Karpas-422 (cell line): ENCODE data around the gene GFRA1. TPM values are rescaled to one million over a fixed set of nuclear protein-coding genes. Genes with fewer than 3 reads are reported as not detected.

Experiments
- DNase-seq: peaks from one replicate; pipeline ENCODE4 v3.0.0-alpha.2; 2015
- H2AFZ ChIP-seq: fragments of 200-600 bp; sonication (generic); 2 replicates; pipeline ENCODE4 v1.6.1; 2014; ENCODE audit warnings: antibody characterized with exemption, low read length, mixed read lengths
- H3K27ac ChIP-seq: fragments of 200-600 bp; sonication (generic); 2 replicates; pipeline ENCODE4 v1.5.1; 2014; ENCODE audit warnings: mild to moderate bottlenecking, low read length, moderate library complexity
- H3K27me3 ChIP-seq: fragments of 200-600 bp; sonication (generic); 2 replicates; pipeline ENCODE4 v1.6.1; 2014; ENCODE audit warnings: low read length, mixed read lengths
- H3K36me3 ChIP-seq: fragments of 200-600 bp; sonication (generic); 2 replicates; pipeline ENCODE4 v1.6.1; 2014; ENCODE audit warnings: low read length, mixed read lengths; ENCODE audit not compliant: insufficient read depth
- H3K4me1 ChIP-seq: fragments of 200-600 bp; sonication (generic); 2 replicates; pipeline ENCODE4 v1.6.1; 2014; ENCODE audit warnings: mild to moderate bottlenecking, low read length, mixed read lengths
- H3K4me2 ChIP-seq: fragments of 200-600 bp; sonication (generic); 2 replicates; pipeline ENCODE4 v1.6.1; 2014; ENCODE audit warnings: low read length, low read depth, mild to moderate bottlenecking; ENCODE audit not compliant: poor library complexity, severe bottlenecking
- H3K4me3 ChIP-seq: fragments of 200-600 bp; sonication (generic); 2 replicates; pipeline ENCODE4 v1.5.1; 2014; ENCODE audit warnings: mild to moderate bottlenecking, antibody characterized with exemption, low read length, mixed read lengths
- H3K79me2 ChIP-seq: fragments of 200-600 bp; sonication (generic); 2 replicates; pipeline ENCODE4 v1.6.1; 2014; ENCODE audit warnings: mild to moderate bottlenecking, low read length, mixed read lengths
- H3K9ac ChIP-seq: fragments of 200-600 bp; sonication (generic); 2 replicates; pipeline ENCODE4 v1.6.0; 2014; ENCODE audit warnings: low read length
- H3K9me2 ChIP-seq: fragments of 200-600 bp; sonication (generic), shearing (Covaris generic); replicated peaks from 2 replicates; pipeline ENCODE4 v1.6.0; 2014; ENCODE audit warnings: mild to moderate bottlenecking, low read length, moderate library complexity; ENCODE audit not compliant: insufficient read depth
- H3K9me3 ChIP-seq: fragments of 300-700, 200-600 bp; sonication (generic); 2 replicates; pipeline ENCODE4 v1.6.1; 2014; ENCODE audit warnings: low read length, mixed read lengths
- H4K20me1 ChIP-seq: fragments of 200-600 bp; sonication (generic); 2 replicates; pipeline ENCODE4 v1.6.1; 2014; ENCODE audit warnings: mild to moderate bottlenecking, antibody characterized with exemption, low read length, low read depth; ENCODE audit not compliant: insufficient read depth
- total RNA-seq: library from RNA; depleted of rRNA; stranded (reverse); fragments of >200 nt; shearing (Covaris generic); gene quantifications from 2 replicates; pipeline ENCODE4 v1.2.3, GENCODE V29; 2014; ENCODE audit warnings: low replicate concordance

The GFRA1 gene
- total RNA-seq, 1 experiment from 2014 or later = not detected

DNA sequence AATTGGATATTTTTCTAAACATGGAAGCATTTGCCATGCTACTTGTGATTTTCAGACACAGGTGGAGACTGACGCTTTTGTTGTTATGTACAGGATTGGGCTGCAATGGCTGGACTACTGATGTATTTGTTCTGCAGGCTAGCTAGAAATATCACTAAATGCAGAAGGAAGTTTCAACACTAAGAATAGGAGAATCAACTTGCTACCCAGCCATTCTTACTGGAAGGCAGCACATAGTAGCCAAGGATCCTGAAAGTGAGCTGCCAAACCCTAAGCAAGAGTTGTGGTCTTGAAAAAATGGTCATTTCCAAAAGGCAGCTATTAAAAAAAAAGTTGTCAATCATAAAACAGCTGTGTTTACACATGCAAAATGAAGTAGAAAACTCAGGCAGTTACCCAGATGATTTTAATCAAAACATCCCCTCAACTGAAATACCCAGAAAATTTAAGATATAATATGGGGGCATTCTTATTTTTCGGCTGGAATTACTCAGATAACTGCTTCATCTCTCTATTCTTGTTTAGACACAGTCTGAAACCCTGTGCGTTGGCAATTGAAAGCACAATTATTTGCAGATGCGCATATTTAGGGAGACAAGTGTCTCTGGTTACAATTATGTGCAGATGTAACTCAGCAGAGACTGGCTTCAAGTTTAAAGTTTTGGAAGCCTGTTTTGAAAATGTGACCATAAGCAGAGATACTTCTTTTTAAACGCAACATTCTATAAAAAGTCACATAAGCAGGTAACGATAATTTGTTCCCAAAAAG lies 31.2 kb downstream of the GFRA1 start:
- H3K9ac ChIP-seq = no peak overlapping the region
- no peak for DNase-seq
- no peaks in the 10 kb centered on the region for H3K9me3 ChIP-seq
- H2AFZ ChIP-seq = no peak overlapping the region
- no peak overlapping the region for H3K27ac ChIP-seq
- H3K36me3 ChIP-seq = no peaks in the 10 kb centered on the region
- H3K4me3 ChIP-seq = no peak overlapping the region
- H3K27me3 ChIP-seq = no peaks in the 10 kb centered on the region
- H3K9me2 ChIP-seq = no peaks in the 10 kb centered on the region
- no peaks in the 10 kb centered on the region for H3K4me1 ChIP-seq
- H3K79me2 ChIP-seq = no peaks in the 10 kb centered on the region
- H4K20me1 ChIP-seq = no peaks in the 10 kb centered on the region
- H3K4me2 ChIP-seq = no peak overlapping the region

GRCh38 chr10:116241085-116241484 lies 31.9 kb downstream of the GFRA1 start:
- no peaks in the 10 kb centered on the region for H3K9me2 ChIP-seq
- H3K9ac ChIP-seq = no peak overlapping the region
- H3K4me3 ChIP-seq = no peak overlapping the region
- H3K36me3 ChIP-seq = no peaks in the 10 kb centered on the region
- no peak overlapping the region for H2AFZ ChIP-seq
- H3K4me2 ChIP-seq = no peak overlapping the region
- H3K9me3 ChIP-seq = no peaks in the 10 kb centered on the region
- H4K20me1 ChIP-seq = no peaks in the 10 kb centered on the region
- no peaks in the 10 kb centered on the region for H3K27me3 ChIP-seq
- no peak overlapping the region for H3K27ac ChIP-seq
- H3K79me2 ChIP-seq = no peaks in the 10 kb centered on the region
- no peak for DNase-seq
- no peaks in the 10 kb centered on the region for H3K4me1 ChIP-seq

DNA sequence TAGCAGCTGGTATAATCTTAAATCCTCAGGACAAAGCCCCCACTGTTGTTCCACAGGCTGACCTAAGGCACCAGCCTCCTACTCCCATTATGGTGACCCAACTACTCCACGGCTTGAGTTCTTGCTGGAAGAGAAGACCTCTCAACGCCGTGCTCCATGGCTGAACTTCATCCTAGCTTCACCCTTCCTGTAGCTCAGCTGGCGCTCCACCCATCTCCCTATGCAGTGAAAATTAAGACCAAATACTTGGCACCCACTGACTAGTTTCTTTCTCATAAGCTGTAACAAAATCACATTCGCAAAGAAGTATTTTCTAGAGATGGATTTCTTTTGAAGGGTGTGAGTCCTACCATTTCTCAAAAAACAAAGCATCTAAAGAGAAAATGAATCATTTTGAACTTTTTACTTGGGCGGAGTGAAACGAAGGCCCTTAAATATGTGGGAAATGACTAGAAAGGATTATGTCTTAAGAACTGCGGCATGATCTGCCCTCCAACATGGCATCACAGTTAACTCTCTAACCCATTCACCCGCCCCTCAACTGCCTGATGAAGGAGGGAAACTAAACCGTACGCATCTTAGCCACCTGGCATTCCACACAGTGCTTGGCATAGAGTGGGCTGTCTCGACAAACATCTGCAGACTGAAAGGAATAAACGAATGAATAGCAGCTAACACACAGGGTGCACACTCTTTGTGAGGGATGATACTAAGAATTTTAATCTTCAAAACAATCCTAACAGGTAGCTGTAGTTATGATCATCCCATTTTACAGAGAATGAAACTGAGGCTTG lies 32.7 kb downstream of the GFRA1 start:
- Histone ChIP-seq H3K9ac (no peak overlapping the region), H3K4me2 (no peak overlapping the region), H3K27ac (no peak overlapping the region), H3K36me3 (no peaks in the 10 kb centered on the region), H2AFZ (no peak overlapping the region), H3K79me2 (no peaks in the 10 kb centered on the region), H3K9me2 (no peaks in the 10 kb centered on the region), H3K4me3 (no peak overlapping the region), H3K27me3 (no peaks in the 10 kb centered on the region), H3K9me3 (no peaks in the 10 kb centered on the region), H3K4me1 (no peaks in the 10 kb centered on the region), H4K20me1 (no peaks in the 10 kb centered on the region)
- DNase-seq = no peak

DNA sequence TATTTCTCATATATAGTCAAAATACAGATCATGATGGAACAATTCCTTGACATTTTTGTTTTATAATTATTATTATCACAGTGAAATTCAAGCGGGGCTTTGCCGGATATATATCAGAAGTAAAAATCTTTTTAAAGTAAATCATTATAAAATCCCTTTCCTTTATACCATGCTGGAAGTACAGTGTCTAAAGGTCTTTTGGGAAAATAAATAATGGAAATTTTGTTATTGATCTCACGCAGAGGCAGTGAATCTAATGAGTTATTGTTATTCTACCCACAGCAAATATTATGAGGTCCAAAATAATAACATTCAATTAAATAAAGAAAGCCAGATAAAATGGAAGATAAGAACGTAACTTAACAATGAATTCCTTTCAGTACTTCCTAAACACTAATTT lies 33.8 kb downstream of the GFRA1 start:
- H3K27me3 ChIP-seq = no peaks in the 10 kb centered on the region
- no peaks in the 10 kb centered on the region for H3K36me3 ChIP-seq
- H3K79me2 ChIP-seq = no peaks in the 10 kb centered on the region
- no peak for DNase-seq
- no peak overlapping the region for H3K4me3 ChIP-seq
- no peaks in the 10 kb centered on the region for H3K9me3 ChIP-seq
- no peaks in the 10 kb centered on the region for H3K4me1 ChIP-seq
- H3K4me2 ChIP-seq = no peak overlapping the region
- no peaks in the 10 kb centered on the region for H4K20me1 ChIP-seq
- no peak overlapping the region for H3K27ac ChIP-seq
- no peak overlapping the region for H3K9ac ChIP-seq
- H2AFZ ChIP-seq = no peak overlapping the region
- H3K9me2 ChIP-seq = no peaks in the 10 kb centered on the region

DNA sequence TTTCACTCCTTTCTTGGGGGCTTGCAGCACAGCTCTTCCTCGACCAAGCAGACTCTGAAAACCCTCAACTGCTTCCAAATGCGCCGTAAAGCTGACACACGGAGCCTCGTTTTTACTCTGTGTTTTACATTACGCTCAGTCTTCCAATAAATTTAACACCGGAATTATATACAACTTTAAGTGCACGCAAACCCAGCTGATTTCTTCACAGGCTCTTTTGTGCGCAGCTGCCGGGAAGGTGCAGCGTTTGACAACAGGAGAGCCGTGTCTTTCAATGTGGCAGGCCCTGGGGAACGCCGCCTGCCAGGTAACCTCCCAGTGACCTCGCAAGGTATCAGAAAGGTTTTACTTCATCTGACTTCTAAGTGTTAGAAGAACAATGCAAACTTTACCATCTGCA lies 35.0 kb downstream of the GFRA1 start:
- no peaks in the 10 kb centered on the region for H3K4me1 ChIP-seq
- H2AFZ ChIP-seq = no peak overlapping the region
- H3K36me3 ChIP-seq = no peaks in the 10 kb centered on the region
- no peak overlapping the region for H3K9ac ChIP-seq
- DNase-seq = no peak
- H3K4me3 ChIP-seq = no peak overlapping the region
- no peaks in the 10 kb centered on the region for H3K9me2 ChIP-seq
- H4K20me1 ChIP-seq = no peaks in the 10 kb centered on the region
- no peak overlapping the region for H3K27ac ChIP-seq
- H3K4me2 ChIP-seq = no peak overlapping the region
- no peaks in the 10 kb centered on the region for H3K79me2 ChIP-seq
- H3K27me3 ChIP-seq = no peaks in the 10 kb centered on the region
- H3K9me3 ChIP-seq = no peaks in the 10 kb centered on the region

DNA sequence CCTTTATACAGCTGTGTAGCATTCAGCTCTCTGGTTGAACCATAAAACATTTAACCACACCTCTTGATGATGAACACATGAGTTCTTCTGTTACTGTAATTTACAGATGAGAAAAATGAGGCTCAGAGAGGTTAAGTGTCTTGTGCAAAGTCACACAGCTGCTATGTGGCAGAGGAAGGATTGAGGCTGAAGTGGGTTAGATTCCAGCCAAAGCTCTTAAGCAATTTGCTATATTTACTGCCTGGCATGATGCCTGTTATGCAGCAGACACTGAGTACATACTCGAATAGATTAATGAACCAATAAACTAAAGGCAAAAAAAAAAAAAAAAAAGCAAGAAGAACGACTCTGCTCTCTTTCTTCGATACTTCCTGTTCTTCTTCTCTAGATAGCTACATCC lies 35.7 kb downstream of the GFRA1 start:
- no peak overlapping the region for H2AFZ ChIP-seq
- no peaks in the 10 kb centered on the region for H3K9me3 ChIP-seq
- no peak overlapping the region for H3K27ac ChIP-seq
- no peak overlapping the region for H3K4me3 ChIP-seq
- H3K79me2 ChIP-seq = no peaks in the 10 kb centered on the region
- DNase-seq = no peak
- no peaks in the 10 kb centered on the region for H4K20me1 ChIP-seq
- H3K36me3 ChIP-seq = no peaks in the 10 kb centered on the region
- H3K27me3 ChIP-seq = no peaks in the 10 kb centered on the region
- no peak overlapping the region for H3K4me2 ChIP-seq
- no peak overlapping the region for H3K9ac ChIP-seq
- H3K9me2 ChIP-seq = no peaks in the 10 kb centered on the region
- no peaks in the 10 kb centered on the region for H3K4me1 ChIP-seq

GRCh38 chr10:116233230-116233629 lies 39.8 kb downstream of the GFRA1 start:
- Histone ChIP-seq H2AFZ (no peak overlapping the region), H3K9me3 (no peaks in the 10 kb centered on the region), H3K27ac (no peak overlapping the region), H3K4me2 (no peak overlapping the region), H3K79me2 (no peaks in the 10 kb centered on the region), H4K20me1 (no peaks in the 10 kb centered on the region), H3K4me3 (no peak overlapping the region), H3K9ac (no peak overlapping the region), H3K4me1 (no peaks in the 10 kb centered on the region), H3K27me3 (no peaks in the 10 kb centered on the region), H3K9me2 (no peaks in the 10 kb centered on the region), H3K36me3 (no peaks in the 10 kb centered on the region)
- DNase-seq = no peak

DNA sequence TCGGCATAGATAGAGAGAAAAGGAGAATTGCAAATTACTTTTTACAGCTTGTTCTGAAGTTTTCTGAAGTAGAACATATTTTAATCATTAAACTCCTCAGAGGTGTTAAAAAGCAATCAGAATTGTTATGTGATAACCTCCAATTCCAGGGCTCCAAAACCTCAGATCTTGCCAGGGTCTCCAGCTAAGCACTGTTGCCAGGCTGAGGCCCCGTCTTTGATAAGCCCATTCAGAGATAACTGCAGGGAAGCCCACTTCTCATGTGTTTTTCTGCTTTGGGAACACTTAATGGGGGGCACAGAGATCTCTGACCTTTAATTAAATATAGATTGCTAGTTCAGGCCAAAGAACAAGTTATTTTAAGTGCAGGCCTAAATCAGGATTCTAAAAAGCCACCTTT lies 40.4 kb downstream of the GFRA1 start:
- no peak overlapping the region for H3K4me3 ChIP-seq
- no peak overlapping the region for H3K4me2 ChIP-seq
- no peak for DNase-seq
- H3K79me2 ChIP-seq = no peaks in the 10 kb centered on the region
- H3K9me3 ChIP-seq = no peaks in the 10 kb centered on the region
- H3K9me2 ChIP-seq = no peaks in the 10 kb centered on the region
- H2AFZ ChIP-seq = no peak overlapping the region
- no peak overlapping the region for H3K9ac ChIP-seq
- no peaks in the 10 kb centered on the region for H3K4me1 ChIP-seq
- H3K27me3 ChIP-seq = no peaks in the 10 kb centered on the region
- H3K36me3 ChIP-seq = no peaks in the 10 kb centered on the region
- H4K20me1 ChIP-seq = no peaks in the 10 kb centered on the region
- H3K27ac ChIP-seq = no peak overlapping the region
